Neuronal stem cell (in vitro differentiated cells): ENCODE measurements around the gene ZNF669.
"Not testable (repeated sequence)": the region's sequence is repeated elsewhere in the genome, so short reads cannot be mapped to it uniquely, and the experiment has no call there.

Source experiments
- DNase-seq: peaks from one replicate; pipeline ENCODE4 v3.0.0-alpha.2; 2013; ENCODE audit warnings: low spot score
- H2AFZ ChIP-seq: one replicate; pipeline ENCODE4 v1.6.1; 2013; ENCODE audit warnings: mild to moderate bottlenecking, low read length, inconsistent platforms
- H2AK5ac ChIP-seq: 2 replicates; pipeline ENCODE4 v1.6.1; 2013; ENCODE audit warnings: low read depth, mild to moderate bottlenecking, inconsistent platforms, low read length, moderate library complexity, mixed read lengths
- H2BK120ac ChIP-seq: 2 replicates; pipeline ENCODE4 v1.6.1; 2013; ENCODE audit warnings: low read depth, mild to moderate bottlenecking, inconsistent platforms, low read length, moderate library complexity, mixed read lengths
- H2BK12ac ChIP-seq: one replicate; pipeline ENCODE4 v1.6.1; 2013; ENCODE audit warnings: low read length, inconsistent platforms
- H2BK15ac ChIP-seq: 2 replicates; pipeline ENCODE4 v1.6.1; 2013; ENCODE audit warnings: mild to moderate bottlenecking, low read length, inconsistent platforms, mixed read lengths
- H2BK5ac ChIP-seq: one replicate; pipeline ENCODE4 v1.6.1; 2013; ENCODE audit warnings: inconsistent platforms, mild to moderate bottlenecking, low read length, moderate library complexity
- H3K14ac ChIP-seq: one replicate; pipeline ENCODE4 v1.6.1; 2013; ENCODE audit warnings: low read length, inconsistent platforms
- H3K18ac ChIP-seq: 2 replicates; pipeline ENCODE4 v1.6.1; 2013; ENCODE audit warnings: low read length, inconsistent platforms
- H3K23ac ChIP-seq: 2 replicates; pipeline ENCODE4 v1.6.1; 2013; ENCODE audit warnings: low read depth, mild to moderate bottlenecking, mixed read lengths, low read length, inconsistent platforms; ENCODE audit not compliant: poor library complexity
- H3K27ac ChIP-seq: replicated peaks from 3 replicates; pipeline ENCODE4 v1.5.1; 2013; ENCODE audit warnings: low read length, inconsistent platforms
- H3K27me3 ChIP-seq, 3 experiments: 2 replicates each; pipeline ENCODE4 v1.6.1; 2013; ENCODE audit warnings: low read length in 3 of 3, mild to moderate bottlenecking in 2 of 3, inconsistent platforms in 1 of 3, low read depth in 1 of 3, mixed read lengths in 1 of 3, moderate library complexity in 1 of 3; ENCODE audit not compliant: control insufficient read depth in 3 of 3, insufficient read depth in 3 of 3
- H3K36me3 ChIP-seq, 2 donors: replicated peaks in 1 of 2; 2 replicates each; pipeline ENCODE4 v1.6.1; 2013; ENCODE audit warnings: low read length in 2 of 2; ENCODE audit not compliant: control insufficient read depth in 2 of 2, insufficient read depth in 2 of 2
- H3K4ac ChIP-seq: 2 replicates; pipeline ENCODE4 v1.6.1; 2013; ENCODE audit warnings: inconsistent platforms, mild to moderate bottlenecking, low read length, moderate library complexity
- H3K4me1 ChIP-seq, 2 donors: 1 replicate in 1 of 2; 2 replicates in 1 of 2; pipeline ENCODE4 v1.6.1; 2013; ENCODE audit warnings: low read length in 2 of 2, low read depth in 1 of 2; ENCODE audit not compliant: control insufficient read depth in 2 of 2, insufficient read depth in 1 of 2
- H3K4me2 ChIP-seq: one replicate; pipeline ENCODE4 v1.6.1; 2013; ENCODE audit warnings: mild to moderate bottlenecking, low read length, inconsistent platforms; ENCODE audit not compliant: insufficient read depth, poor library complexity, severe bottlenecking
- H3K4me3 ChIP-seq, 2 donors: 2 replicates each; pipeline ENCODE4 v1.5.1; 2013; ENCODE audit warnings: low read length in 2 of 2, mild to moderate bottlenecking in 2 of 2, inconsistent platforms in 1 of 2, moderate library complexity in 1 of 2
- H3K79me1 ChIP-seq: one replicate; pipeline ENCODE4 v1.6.1; 2013; ENCODE audit warnings: low read depth, mild to moderate bottlenecking, inconsistent platforms, low read length, moderate library complexity
- H3K9ac ChIP-seq: one replicate; pipeline ENCODE4 v1.6.1; 2013; ENCODE audit warnings: mild to moderate bottlenecking, low read depth, low read length, inconsistent platforms; ENCODE audit not compliant: poor library complexity
- H3K9me3 ChIP-seq, 2 donors: replicated peaks in 1 of 2; 2 replicates each; pipeline versions ENCODE3 to v1.6.1; 2013; ENCODE audit warnings: low read length in 2 of 2, mild to moderate bottlenecking in 2 of 2, inconsistent platforms in 1 of 2, low read depth in 1 of 2, mixed read lengths in 1 of 2, moderate library complexity in 1 of 2; ENCODE audit not compliant: control insufficient read depth in 2 of 2, insufficient read depth in 1 of 2
- H4K8ac ChIP-seq: one replicate; pipeline ENCODE4 v1.6.1; 2013; ENCODE audit warnings: low read depth, mild to moderate bottlenecking, inconsistent platforms, low read length, moderate library complexity
- H4K91ac ChIP-seq: one replicate; pipeline ENCODE4 v1.6.1; 2013; ENCODE audit warnings: low read length, low read depth, mild to moderate bottlenecking, inconsistent platforms; ENCODE audit not compliant: poor library complexity
- WGBS, 2 donors: extraction: QIAGEN DNeasy Blood & Tissue Kit; methylation state at CpG; one replicate each; pipeline ENCODE4 v1.1.7; 2013; ENCODE audit warnings: missing lambda C conversion rate in 2 of 2, mixed read lengths in 1 of 2; ENCODE audit not compliant: insufficient read length in 2 of 2, insufficient replicate concordance in 1 of 2; ENCODE audit errors: extremely low coverage in 2 of 2; 5-methylcytosine and 5-hydroxymethylcytosine counted together

The ZNF669 gene

GRCh38 chr1:247126601-247127000 lies 22.4 kb upstream of the ZNF669 start:
- not testable (repeated sequence) for H3K4me3 ChIP-seq, H2AK5ac ChIP-seq, H2BK15ac ChIP-seq, DNase-seq, H3K4me2 ChIP-seq, H3K9ac ChIP-seq, H2BK120ac ChIP-seq, H4K91ac ChIP-seq, H4K8ac ChIP-seq, H3K27ac ChIP-seq, H3K23ac ChIP-seq, H2AFZ ChIP-seq, H3K4ac ChIP-seq, H3K27me3 ChIP-seq, H3K14ac ChIP-seq, H3K79me1 ChIP-seq, H2BK12ac ChIP-seq, H3K4me1 ChIP-seq, H3K36me3 ChIP-seq, H2BK5ac ChIP-seq, H3K18ac ChIP-seq
- peaks cover 14% of the 10 kb centered on the region in 2 donors for H3K9me3 ChIP-seq
- no CpG with 5 or more reads among the region's 46 CpGs for WGBS, 2 donors

DNA sequence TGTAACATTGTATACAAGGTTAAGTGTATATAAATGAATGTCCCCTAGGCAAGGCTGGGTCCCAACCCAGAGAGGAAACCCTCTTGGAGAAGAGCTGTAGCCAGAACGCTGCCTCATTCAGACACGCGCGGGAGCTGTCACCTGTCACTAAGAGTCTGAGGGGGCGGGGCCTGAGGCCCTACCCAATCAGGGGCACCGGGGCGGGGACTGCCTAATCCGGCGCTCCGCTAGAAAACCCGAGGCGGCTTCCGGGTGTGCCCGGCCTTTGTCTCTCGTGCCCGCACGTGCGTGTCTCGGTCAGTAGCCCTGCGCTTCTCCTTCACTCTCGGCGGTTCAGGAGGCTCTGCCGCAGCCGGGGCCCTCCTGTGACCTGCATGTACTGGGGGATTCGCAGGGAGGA lies 22.0 kb upstream of the ZNF669 start:
- H3K14ac ChIP-seq, H2BK120ac ChIP-seq, H3K36me3 ChIP-seq, H4K91ac ChIP-seq, H2AFZ ChIP-seq, H3K4ac ChIP-seq, H3K9me3 ChIP-seq, H3K23ac ChIP-seq, H3K9ac ChIP-seq, H3K27ac ChIP-seq, H3K18ac ChIP-seq, H3K4me2 ChIP-seq, H2BK12ac ChIP-seq, H3K27me3 ChIP-seq, H3K4me3 ChIP-seq, H3K4me1 ChIP-seq, H2BK5ac ChIP-seq, H2BK15ac ChIP-seq, DNase-seq, H3K79me1 ChIP-seq, H2AK5ac ChIP-seq, H4K8ac ChIP-seq: not testable (repeated sequence)
- WGBS, 2 donors = no CpG with 5 or more reads among the region's 25 CpGs

GRCh38 chr1:247121382-247121781 lies 17.2 kb upstream of the ZNF669 start:
- H3K79me1 ChIP-seq = peaks cover 1% of the 10 kb centered on the region
- H4K91ac ChIP-seq = no peak overlapping the region
- no peak overlapping the region for H3K18ac ChIP-seq
- H3K4me1 ChIP-seq = no peaks in the 10 kb centered on the region
- H2BK5ac ChIP-seq = no peak overlapping the region
- no peak overlapping the region for H3K4me3 ChIP-seq
- H3K27me3 ChIP-seq = no peaks in the 10 kb centered on the region
- H3K9me3 ChIP-seq = peaks cover 0 to 7% of the 10 kb centered on the region in 2 donors
- no peak overlapping the region for H3K9ac ChIP-seq
- H2AFZ ChIP-seq = no peak overlapping the region
- H4K8ac ChIP-seq = no peak overlapping the region
- H3K27ac ChIP-seq = no peak overlapping the region
- H2AK5ac ChIP-seq = no peak overlapping the region
- no peak overlapping the region for H3K4me2 ChIP-seq
- no CpG with 5 or more reads among the region's 6 CpGs for WGBS, 2 donors
- no peak overlapping the region for H3K4ac ChIP-seq
- H3K23ac ChIP-seq = no peak overlapping the region
- no peak for DNase-seq
- H2BK12ac ChIP-seq = no peak overlapping the region
- H3K14ac ChIP-seq = no peak overlapping the region
- no peak overlapping the region for H2BK15ac ChIP-seq
- H2BK120ac ChIP-seq = no peak overlapping the region
- no peaks in the 10 kb centered on the region for H3K36me3 ChIP-seq

GRCh38 chr1:247120408-247120668 lies 16.2 kb upstream of the ZNF669 start:
- not testable (repeated sequence) for H2BK5ac ChIP-seq, H3K79me1 ChIP-seq, H3K36me3 ChIP-seq, H3K9me3 ChIP-seq, H2BK120ac ChIP-seq, H3K14ac ChIP-seq, H3K27ac ChIP-seq, H3K4me3 ChIP-seq, H3K9ac ChIP-seq, H2BK12ac ChIP-seq, H2AFZ ChIP-seq, DNase-seq, H2AK5ac ChIP-seq, H3K27me3 ChIP-seq, H3K18ac ChIP-seq, H2BK15ac ChIP-seq, H3K4me2 ChIP-seq, H3K4ac ChIP-seq, H4K91ac ChIP-seq, H4K8ac ChIP-seq, H3K4me1 ChIP-seq
- H3K23ac ChIP-seq = peak overlapping the region; percentile 25
- WGBS, 2 donors = no CpG with 5 or more reads among the region's 4 CpGs
